Ishikawa (cell line): ENCODE data around the gene CTF1.
A peak's percentile ranks its signal among the peaks of the same experiment; 100 is the strongest.

ENCODE experiments used
- CEBPB ChIP-seq: IDR thresholded peaks from 2 replicates; pipeline ENCODE4 v1.6.1; 2012
- CREB1 ChIP-seq: IDR thresholded peaks from 2 replicates; pipeline ENCODE4 v1.6.1; 2012; ENCODE audit warnings: low read depth
- EGR1 ChIP-seq: IDR thresholded peaks from 2 replicates; pipeline ENCODE4 v1.6.1; 2012
- EP300 ChIP-seq: IDR thresholded peaks from 2 replicates; pipeline ENCODE4 v1.6.1; 2012; ENCODE audit warnings: borderline replicate concordance
- FOXM1 ChIP-seq: IDR thresholded peaks from 2 replicates; pipeline ENCODE4 v1.6.1; 2012; ENCODE audit warnings: low read depth, borderline replicate concordance
- NFIC ChIP-seq: IDR thresholded peaks from 2 replicates; pipeline ENCODE4 v1.6.1; 2012
- RAD21 ChIP-seq: IDR thresholded peaks from 2 replicates; pipeline ENCODE4 v1.6.1; 2012; ENCODE audit warnings: low read depth
- REST ChIP-seq: IDR thresholded peaks from 2 replicates; pipeline ENCODE4 v1.6.1; 2012; ENCODE audit warnings: low read depth, mild to moderate bottlenecking
- TAF1 ChIP-seq: IDR thresholded peaks from 2 replicates; pipeline ENCODE4 v1.6.1; 2012; ENCODE audit warnings: low read depth, mild to moderate bottlenecking
- TCF12 ChIP-seq: IDR thresholded peaks from 2 replicates; pipeline ENCODE4 v1.6.1; 2012; ENCODE audit warnings: low read depth
- TEAD4 ChIP-seq: IDR thresholded peaks from 2 replicates; pipeline ENCODE4 v1.6.1; 2012
- USF1 ChIP-seq: IDR thresholded peaks from 2 replicates; pipeline ENCODE4 v1.6.1; 2012
- YY1 ChIP-seq: IDR thresholded peaks from 2 replicates; pipeline ENCODE4 v1.6.1; 2012; ENCODE audit warnings: low read depth
- ZBTB7A ChIP-seq: IDR thresholded peaks from 2 replicates; pipeline ENCODE4 v1.6.1; 2012; ENCODE audit warnings: low read depth
- TF ChIP-seq, protein P1 (sequence below): IDR thresholded peaks from 2 replicates; pipeline ENCODE4 v1.6.1; 2012

Gene CTF1

DNA sequence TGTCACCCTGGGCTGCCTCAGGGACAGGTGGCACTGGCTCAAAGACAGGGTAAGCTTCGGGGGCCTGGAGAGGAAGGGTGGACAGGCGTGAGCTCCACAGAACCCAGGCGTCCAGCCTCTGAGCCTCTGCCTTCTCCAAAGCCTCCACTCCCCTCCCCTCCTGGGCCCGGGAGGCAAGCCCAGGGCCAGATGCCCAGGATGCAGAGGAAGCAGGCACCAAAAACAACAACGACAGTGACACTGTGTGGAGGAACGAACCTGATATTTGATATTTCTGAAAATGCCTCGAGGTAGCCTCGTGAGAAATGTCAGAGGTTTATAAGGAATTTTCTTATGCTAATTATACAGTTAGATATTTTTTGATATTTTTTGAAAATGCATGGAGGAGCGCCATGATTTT, 8.5 kb upstream of the CTF1 start:
- no peak for TF ChIP-seq REST
- TF ChIP-seq EP300, result no peak
- no peak for TF ChIP-seq RAD21
- TF ChIP-seq YY1, result no peak
- TF ChIP-seq NFIC, result no peak
- no peak for TF ChIP-seq CEBPB
- no peak for TF ChIP-seq TEAD4
- TF ChIP-seq USF1, result no peak
- TF ChIP-seq CREB1, result no peak
- no peak for TF ChIP-seq TAF1
- TF ChIP-seq FOXM1, result no peak

GRCh38 chr16:30888856-30889499, 7.4 kb upstream of the CTF1 start:
- TF ChIP-seq TCF12, result no peak
- TF ChIP-seq CEBPB, result no peak
- no peak for TF ChIP-seq RAD21

DNA sequence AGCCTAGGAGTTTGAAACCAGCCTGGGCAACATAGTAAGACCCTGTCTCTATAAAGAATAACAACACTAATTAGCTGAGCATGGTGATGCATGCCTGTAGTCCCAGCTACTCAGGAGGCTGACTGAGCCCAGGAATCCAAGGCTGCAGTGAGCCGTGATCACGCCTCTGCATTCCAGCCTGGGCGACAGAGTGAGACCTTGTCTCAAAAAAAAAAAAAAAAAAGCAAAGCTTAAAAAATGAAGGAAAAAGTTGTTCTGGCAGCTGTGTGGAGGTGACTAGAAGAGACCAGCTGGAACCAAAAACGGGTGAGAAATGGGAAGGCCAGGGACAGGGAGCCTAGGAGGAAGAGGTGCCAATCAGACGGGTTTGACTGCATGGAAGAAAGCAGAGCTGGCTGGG, 6.7 kb upstream of the CTF1 start:
- TF ChIP-seq EGR1 (no peak), TEAD4 (peak; percentile 62), YY1 (no peak)
- TF ChIP-seq, protein P1, sequence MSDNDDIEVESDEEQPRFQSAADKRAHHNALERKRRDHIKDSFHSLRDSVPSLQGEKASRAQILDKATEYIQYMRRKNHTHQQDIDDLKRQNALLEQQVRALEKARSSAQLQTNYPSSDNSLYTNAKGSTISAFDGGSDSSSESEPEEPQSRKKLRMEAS, result no peak

- no peak for TF ChIP-seq TCF12
- TF ChIP-seq FOXM1, result no peak
- TF ChIP-seq, protein P1, result no peak
- no peak for TF ChIP-seq ZBTB7A
- no peak for TF ChIP-seq YY1
- no peak for TF ChIP-seq EGR1
- TF ChIP-seq EP300, result no peak
- no peak for TF ChIP-seq NFIC
- no peak for TF ChIP-seq REST
- TF ChIP-seq USF1, result no peak
Observed at GRCh38 chr16:30892670-30893416, 3.6 kb upstream of the CTF1 start.

- peak; percentile 14; the same call in 1 of the 2 replicates for TF ChIP-seq TCF12
- TF ChIP-seq TEAD4, result no peak
- TF ChIP-seq USF1, result no peak
- no peak for TF ChIP-seq ZBTB7A
- no peak for TF ChIP-seq YY1
- no peak for TF ChIP-seq FOXM1
Observed at GRCh38 chr16:30893417-30893743, 3.0 kb upstream of the CTF1 start.

DNA sequence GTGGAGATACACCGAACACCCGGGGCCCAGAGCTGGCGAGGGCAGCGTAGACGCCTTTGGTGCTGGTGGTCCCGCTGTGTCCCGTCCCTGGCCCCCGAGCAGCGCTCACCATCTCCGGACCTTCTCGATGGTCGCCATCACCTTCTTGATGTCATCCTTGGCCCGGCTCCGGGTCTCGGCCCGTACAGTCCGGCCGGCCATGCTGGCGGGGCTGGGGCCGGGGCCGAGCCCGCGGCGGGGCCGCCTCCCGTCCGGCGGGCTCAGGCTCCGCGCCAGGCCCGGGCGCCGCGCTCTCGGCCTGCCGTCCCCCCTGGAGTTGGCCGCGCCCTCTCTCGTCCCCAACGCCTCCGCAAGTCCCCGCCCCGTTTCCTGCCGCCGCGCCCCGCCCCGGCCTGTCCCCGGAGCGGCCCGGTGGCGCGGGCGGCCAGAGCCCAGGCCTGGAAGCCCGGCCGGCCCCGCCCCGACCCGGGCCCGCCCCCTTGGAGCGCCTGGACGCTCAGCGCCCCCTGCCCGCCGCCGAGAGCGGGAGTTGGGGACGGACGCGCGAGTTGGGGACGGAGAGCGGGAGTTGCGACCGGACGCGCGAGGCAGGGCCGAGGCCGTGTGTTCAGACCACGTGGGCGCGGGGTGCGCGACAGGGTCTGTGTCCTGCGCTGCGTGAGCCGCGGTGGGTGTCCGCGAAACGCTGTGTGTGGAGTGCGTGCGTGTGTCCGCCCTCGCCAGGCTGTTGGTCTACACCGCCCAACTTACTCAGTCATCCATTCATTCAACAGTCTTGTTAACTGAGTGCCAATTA, 2.5 kb upstream of the CTF1 start, which contains the start of gene BCL7C:
BCL7C (minus strand) TSS at position 334 of the 796 bp plus-strand sequence; CDS start at position 201, 133 bp downstream.
- TF ChIP-seq EGR1 (peak; percentile 82), FOXM1 (no peak), RAD21 (peak; percentile 9; the same call in 1 of the 2 replicates), ZBTB7A (peak; percentile 80), EP300 (no peak), REST (no peak), CREB1 (no peak), USF1 (peak; percentile 86), TAF1 (0 out of 2 replicates have a peak, but pooled peaks have one; percentile 34), CEBPB (no peak), YY1 (no peak), TEAD4 (peak; percentile 38), NFIC (peak; percentile 16; the same call in 1 of the 2 replicates), TCF12 (peak; percentile 56; the same call in 1 of the 2 replicates)
- TF ChIP-seq, protein P1, result peak; percentile 99
